Cardiac fibroblast (primary cell): Measurements from ENCODE around the gene BTBD8.

Experiments
- DNase-seq, 2 donors: peaks; one replicate each; pipeline versions ENCODE4 v3.0.0 to v3.0.0-alpha.2; 2010; ENCODE audit warnings: low read depth in 2 of 2
- H3K4me3 ChIP-seq, 2 donors: replicated peaks in 1 of 2; 1 replicate in 1 of 2; 2 replicates in 1 of 2; pipeline ENCODE4 v1.5.1; 2011; ENCODE audit warnings: low read depth in 2 of 2, low read length in 2 of 2, mild to moderate bottlenecking in 2 of 2, moderate library complexity in 1 of 2
- TF ChIP-seq, protein P1 (sequence below): IDR thresholded peaks from one replicate; pipeline ENCODE4 v1.5.1; 2011; ENCODE audit warnings: low read depth, mild to moderate bottlenecking, low read length, inconsistent platforms

Gene BTBD8

GRCh38 chr1:92080128-92080985 lies at the start of gene BTBD8:
TSS of gene BTBD8 (plus strand) at chr1:92080345. CDS start at chr1:92080572, 227 bp downstream.
- peak; percentile 78 to 90 for DNase-seq
- H3K4me3 ChIP-seq = peak within 1 kb of the TSS; percentile 78 to 80
- TF ChIP-seq, protein P1, sequence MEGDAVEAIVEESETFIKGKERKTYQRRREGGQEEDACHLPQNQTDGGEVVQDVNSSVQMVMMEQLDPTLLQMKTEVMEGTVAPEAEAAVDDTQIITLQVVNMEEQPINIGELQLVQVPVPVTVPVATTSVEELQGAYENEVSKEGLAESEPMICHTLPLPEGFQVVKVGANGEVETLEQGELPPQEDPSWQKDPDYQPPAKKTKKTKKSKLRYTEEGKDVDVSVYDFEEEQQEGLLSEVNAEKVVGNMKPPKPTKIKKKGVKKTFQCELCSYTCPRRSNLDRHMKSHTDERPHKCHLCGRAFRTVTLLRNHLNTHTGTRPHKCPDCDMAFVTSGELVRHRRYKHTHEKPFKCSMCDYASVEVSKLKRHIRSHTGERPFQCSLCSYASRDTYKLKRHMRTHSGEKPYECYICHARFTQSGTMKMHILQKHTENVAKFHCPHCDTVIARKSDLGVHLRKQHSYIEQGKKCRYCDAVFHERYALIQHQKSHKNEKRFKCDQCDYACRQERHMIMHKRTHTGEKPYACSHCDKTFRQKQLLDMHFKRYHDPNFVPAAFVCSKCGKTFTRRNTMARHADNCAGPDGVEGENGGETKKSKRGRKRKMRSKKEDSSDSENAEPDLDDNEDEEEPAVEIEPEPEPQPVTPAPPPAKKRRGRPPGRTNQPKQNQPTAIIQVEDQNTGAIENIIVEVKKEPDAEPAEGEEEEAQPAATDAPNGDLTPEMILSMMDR = no peak

- peak; percentile 3 to 54 for DNase-seq
- H3K4me3 ChIP-seq = peak overlapping the region in 1 of 2 donors; percentile 59
- TF ChIP-seq, protein P1 = no peak
Measured at GRCh38 chr1:92030656-92031107, 49.5 kb upstream of the BTBD8 start.

DNA sequence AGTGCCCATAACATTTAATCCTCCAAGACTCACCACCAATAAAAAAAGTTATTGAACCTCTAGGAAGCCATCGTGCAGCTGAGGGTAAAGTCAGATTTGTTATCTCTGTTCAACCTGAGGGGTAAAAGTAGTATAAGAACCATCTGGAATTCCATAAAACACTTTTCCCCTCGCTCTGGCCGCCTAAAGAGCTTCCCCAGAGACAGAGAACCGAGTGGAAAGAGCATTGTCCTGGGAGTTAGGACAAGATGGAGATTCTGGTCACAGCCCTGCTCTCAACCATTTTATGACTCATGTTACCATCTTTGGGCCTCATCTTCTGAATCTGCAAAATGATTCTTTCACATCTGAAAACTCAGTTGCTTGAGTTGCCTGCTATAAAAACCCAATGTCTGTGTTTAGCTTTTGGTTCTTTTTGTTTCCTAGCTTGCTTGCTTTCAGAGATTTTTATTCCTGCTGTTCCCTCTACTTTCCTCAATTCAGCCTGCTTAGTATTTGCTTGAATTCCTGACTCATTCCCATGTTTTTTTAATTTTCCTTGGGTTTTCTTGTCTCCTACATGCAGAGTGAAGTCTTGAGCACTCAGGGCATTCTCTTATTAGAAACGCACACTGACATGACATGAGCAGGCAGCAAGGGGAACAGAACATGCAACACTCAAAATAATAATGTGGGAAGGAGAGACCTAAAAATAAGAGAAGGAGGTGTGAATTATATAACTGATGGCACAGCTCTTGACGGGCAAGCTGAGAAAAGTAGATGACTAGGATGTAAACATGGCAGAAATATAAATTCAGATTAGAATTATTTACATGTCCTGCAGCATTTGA lies 48.6 kb upstream of the BTBD8 start:
- TF ChIP-seq, protein P1 = no peak
- no peak overlapping the region for H3K4me3 ChIP-seq
- DNase-seq = no peak

GRCh38 chr1:92037400-92037799 lies 42.7 kb upstream of the BTBD8 start:
- DNase-seq = peak; percentile 3 to 18
- H3K4me3 ChIP-seq = no peak overlapping the region
- TF ChIP-seq, protein P1 = no peak

DNA sequence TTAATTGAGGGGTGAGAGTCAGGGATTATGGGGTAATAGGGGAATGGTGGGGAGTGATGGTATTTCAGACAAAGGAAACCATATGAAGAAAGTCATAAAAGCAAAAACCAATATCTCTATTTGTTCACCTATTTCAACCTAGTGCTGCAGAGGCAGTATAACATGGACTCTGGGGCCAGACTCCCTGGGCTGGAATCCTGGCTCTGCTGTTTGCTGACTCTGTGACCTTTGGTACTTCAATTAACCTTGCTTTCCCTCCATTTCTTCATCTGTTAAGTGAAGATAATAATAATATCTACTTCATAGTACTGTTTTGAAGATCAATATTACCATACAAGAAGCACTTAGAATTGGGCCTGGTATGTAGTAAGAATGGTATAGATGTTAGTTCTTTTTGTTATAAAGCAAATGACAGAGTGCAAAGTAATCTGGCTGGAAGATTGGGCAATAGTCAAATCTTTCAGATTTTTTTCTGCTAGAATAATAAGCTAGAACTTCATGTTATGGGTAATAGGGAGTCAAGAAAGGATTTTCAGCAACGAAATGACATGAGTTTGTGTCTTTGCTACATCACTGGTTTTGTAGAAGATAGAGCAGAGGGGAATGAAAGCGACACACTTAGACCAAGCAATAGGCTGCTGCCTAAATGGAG lies 41.3 kb upstream of the BTBD8 start:
- DNase-seq = peak in 1 of 2 donors; percentile 12
- TF ChIP-seq, protein P1 = no peak
- H3K4me3 ChIP-seq = no peak overlapping the region

GRCh38 chr1:92040971-92041370 lies 39.2 kb upstream of the BTBD8 start:
- no peak overlapping the region for H3K4me3 ChIP-seq
- no peak for DNase-seq
- TF ChIP-seq, protein P1 = peak; percentile 4
